ENCODE measurements around the gene DES. TPM values are rescaled to one million over a fixed set of nuclear protein-coding genes. Genes with fewer than 3 reads are reported as not detected.

DES gene
- total and polyA plus RNA-seq, 9 of the 15 experiments (the other 6 are each of a cell fraction or from before 2014, with no cell fraction given) = 2.5 to 58.9 (median 21.9) TPM

- no peak for TF ChIP-seq CHD7 (IDR thresholded peaks at IDR 0.05; ENCODE audit: low read depth, low read length)
- no peak for TF ChIP-seq ZFP1 (CRISPR knock-in tag; IDR thresholded peaks at IDR 0.05)
- no peak for TF ChIP-seq POLR2AphosphoS5 (IDR thresholded peaks at IDR 0.05; ENCODE audit: control insufficient read depth, insufficient read depth, low read depth, low read length)
- TF ChIP-seq ZNF584 (CRISPR knock-in tag; IDR thresholded peaks at IDR 0.05; ENCODE audit: low read depth) = no peak
- no peak for TF ChIP-seq ZNF146 (CRISPR knock-in tag; IDR thresholded peaks at IDR 0.05; ENCODE audit: unreplicated experiment)
- no peak for TF ChIP-seq ZNF655 (CRISPR knock-in tag; IDR thresholded peaks at IDR 0.05)
- TF ChIP-seq EP300 (IDR thresholded peaks at IDR 0.05; ENCODE audit: low read length) = no peak
- TF ChIP-seq PHTF2 (CRISPR knock-in tag; IDR thresholded peaks at IDR 0.05) = no peak
- TF ChIP-seq NFRKB (IDR thresholded peaks at IDR 0.05; ENCODE audit: low read depth) = no peak
- no peak for TF ChIP-seq XRCC4 (IDR thresholded peaks at IDR 0.05; ENCODE audit: extremely low read depth, insufficient read depth, insufficient read length)
- TF ChIP-seq MEF2A (IDR thresholded peaks at IDR 0.05; ENCODE audit: control insufficient read depth, low read depth, low read length) = no peak
These were observed 30.7 kb upstream of the DES start, which contains the start of gene DNPEP (continued) for GRCh38 chr2:219387306-219388120.

Data from K562 (cell line).